GM12865 (cell line): Measurements from ENCODE around the gene POLR1E.
"Not testable (repeated sequence)": the region's sequence is repeated elsewhere in the genome, so short reads cannot be mapped to it uniquely, and the experiment has no call there.

ENCODE experiments used
- DNase-seq: peaks from one replicate; pipeline ENCODE4 v3.0.0; 2010; ENCODE audit warnings: low read depth
- H3K4me3 ChIP-seq: 2 replicates; pipeline ENCODE4 v1.5.1; 2011; ENCODE audit warnings: mild to moderate bottlenecking, low read depth, low read length, control low read depth
- TF ChIP-seq, protein P1 (sequence below): IDR thresholded peaks from 2 replicates; pipeline ENCODE4 v1.5.1; 2011; ENCODE audit warnings: low read length, control low read depth, low read depth, inconsistent platforms; ENCODE audit not compliant: insufficient read depth; ENCODE audit errors: missing control alignments

The POLR1E gene

DNA sequence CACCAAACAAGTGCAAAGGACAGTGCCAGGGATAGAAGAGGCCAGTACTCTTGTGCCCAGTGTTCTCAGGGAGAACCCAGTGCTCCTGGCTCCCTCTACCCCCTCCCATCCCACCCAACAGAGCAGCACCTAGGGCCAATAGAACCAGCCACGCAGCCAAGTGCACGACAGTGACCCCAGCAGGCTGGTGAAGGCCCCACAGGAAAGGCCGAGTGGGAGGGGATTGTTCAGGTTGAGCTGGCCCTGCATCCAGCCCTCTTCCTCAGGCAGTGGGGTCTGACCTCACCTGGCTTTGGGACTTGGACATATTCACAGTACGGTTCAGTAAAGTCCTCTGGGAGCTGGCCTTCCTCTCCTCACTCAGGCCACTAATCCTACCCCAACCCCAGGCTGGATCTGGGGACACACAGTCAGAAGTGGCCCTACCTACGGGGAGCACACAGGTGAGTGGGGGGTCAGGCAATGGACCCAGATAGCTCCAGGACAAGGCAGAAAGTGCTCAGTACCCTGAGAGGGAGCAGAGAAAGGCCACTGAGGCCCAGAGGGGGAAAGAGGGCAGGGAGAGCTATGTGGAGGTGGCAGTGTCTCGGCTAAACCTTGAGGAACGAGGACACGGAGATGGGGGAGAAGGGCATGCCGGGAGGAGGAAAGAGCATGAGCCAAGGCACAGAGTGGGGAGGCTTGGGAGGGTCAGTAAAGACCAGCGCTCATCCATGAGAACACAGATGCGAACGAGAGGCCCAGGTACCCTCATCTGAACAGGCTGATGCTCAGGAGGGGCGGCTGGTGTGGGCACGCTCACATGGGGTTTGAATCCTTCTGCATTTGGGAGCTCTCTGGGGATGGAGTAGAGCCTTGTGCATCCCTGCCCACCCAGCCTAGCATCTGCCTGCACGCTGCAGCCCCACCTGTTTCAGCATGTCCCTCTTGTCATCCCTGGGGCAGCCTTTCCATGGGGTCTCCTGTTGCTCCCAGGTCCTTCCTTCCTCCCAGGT, 25.6 kb downstream of the POLR1E start:
- no peak overlapping the region for H3K4me3 ChIP-seq
- peak; percentile 48 for DNase-seq
- TF ChIP-seq, protein P1, sequence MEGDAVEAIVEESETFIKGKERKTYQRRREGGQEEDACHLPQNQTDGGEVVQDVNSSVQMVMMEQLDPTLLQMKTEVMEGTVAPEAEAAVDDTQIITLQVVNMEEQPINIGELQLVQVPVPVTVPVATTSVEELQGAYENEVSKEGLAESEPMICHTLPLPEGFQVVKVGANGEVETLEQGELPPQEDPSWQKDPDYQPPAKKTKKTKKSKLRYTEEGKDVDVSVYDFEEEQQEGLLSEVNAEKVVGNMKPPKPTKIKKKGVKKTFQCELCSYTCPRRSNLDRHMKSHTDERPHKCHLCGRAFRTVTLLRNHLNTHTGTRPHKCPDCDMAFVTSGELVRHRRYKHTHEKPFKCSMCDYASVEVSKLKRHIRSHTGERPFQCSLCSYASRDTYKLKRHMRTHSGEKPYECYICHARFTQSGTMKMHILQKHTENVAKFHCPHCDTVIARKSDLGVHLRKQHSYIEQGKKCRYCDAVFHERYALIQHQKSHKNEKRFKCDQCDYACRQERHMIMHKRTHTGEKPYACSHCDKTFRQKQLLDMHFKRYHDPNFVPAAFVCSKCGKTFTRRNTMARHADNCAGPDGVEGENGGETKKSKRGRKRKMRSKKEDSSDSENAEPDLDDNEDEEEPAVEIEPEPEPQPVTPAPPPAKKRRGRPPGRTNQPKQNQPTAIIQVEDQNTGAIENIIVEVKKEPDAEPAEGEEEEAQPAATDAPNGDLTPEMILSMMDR = peak; percentile 40

DNA sequence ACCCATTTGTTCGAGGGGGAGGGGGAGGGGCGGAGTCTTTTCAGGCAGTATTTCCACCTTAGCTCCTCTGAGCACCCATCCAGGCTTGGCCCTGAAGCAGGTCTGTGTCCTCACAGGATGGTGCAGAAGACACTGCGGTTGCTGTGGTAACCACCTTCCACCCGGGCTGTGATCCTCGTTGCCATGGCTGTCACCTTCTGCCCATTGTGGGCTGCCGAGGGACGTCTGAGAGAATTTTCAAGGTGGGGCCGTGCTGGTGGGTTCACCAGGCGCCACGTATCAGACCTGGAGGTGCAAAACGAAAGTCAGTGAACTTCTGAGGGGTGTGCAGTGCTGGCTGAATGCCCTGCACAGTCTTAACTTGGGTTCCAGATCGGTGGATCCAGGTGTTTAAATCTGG, 26.7 kb downstream of the POLR1E start:
- no peak for DNase-seq
- TF ChIP-seq, protein P1 = no peak
- H3K4me3 ChIP-seq = no peak overlapping the region

DNA sequence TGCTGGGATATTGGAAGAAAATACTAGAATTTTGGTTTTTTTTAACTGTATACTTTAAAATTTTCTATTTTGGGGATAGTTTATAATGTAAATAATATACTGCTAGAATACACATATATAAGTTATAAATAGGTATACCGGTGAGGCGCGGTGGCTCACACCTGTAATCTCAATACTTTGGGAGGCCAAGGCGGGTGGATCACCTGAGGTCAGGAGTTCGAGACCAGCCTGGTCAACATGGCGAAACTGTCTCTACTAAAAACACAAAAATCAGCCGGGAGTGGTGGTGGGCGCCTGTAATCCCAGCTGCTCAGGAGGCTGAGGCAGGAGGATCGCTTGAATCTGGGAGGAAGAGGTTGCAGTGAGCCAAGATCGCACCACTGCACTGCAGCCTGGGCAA, 28.7 kb downstream of the POLR1E start:
- not testable (repeated sequence) for H3K4me3 ChIP-seq, DNase-seq

DNA sequence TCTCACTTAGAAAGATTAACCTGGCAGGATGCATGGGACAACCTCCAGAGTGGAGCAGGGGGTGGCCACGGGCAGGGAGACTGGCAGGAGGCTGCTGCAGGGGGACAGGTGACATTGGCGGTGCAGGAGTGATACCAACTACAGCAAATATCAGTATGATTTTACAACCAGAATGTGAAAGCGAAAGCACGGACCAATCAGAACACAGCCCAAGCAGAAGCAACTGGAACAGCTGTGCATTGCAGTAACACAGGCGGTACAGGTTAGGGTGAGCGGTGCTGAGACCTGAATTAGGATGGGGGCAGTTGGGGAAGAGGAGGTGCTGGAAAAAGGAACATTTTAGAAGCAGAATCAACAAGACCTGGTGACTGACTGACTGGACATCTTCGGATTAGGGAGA, 29.3 kb downstream of the POLR1E start:
- TF ChIP-seq, protein P1 = no peak
- peak; percentile 37 for DNase-seq
- no peak overlapping the region for H3K4me3 ChIP-seq

DNA sequence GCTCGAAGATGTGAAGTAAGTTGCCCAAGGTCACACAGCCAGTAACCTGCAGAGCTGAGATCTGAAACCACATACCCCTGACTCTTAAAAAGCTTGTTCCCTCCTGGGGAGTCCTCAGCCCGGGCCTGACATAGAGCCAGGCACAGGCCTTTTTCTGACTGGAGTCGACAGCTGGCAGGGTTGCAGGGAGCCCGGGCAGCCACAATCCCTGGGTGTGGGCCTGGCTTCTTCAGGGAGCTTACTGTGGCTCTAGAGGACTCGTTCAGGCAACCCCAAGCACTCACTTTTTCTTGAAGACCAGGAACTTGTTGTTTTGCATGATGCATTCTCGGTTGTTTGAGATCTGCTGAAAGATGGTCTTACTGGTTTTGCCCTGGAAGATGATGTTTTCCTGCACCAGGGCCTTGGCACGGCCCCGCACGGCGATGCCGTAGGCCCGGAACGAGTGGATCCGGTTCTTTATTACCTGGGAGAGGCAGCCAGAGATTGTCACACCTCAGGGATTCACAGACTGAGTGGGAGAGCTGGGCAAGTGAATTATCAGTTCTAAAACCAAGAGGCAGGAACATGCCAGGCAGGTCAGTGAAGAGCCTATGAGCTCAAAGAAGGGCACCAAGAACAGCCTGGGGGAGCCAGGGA, 30.0 kb downstream of the POLR1E start:
- TF ChIP-seq, protein P1 = no peak
- H3K4me3 ChIP-seq = no peak overlapping the region
- no peak for DNase-seq

DNA sequence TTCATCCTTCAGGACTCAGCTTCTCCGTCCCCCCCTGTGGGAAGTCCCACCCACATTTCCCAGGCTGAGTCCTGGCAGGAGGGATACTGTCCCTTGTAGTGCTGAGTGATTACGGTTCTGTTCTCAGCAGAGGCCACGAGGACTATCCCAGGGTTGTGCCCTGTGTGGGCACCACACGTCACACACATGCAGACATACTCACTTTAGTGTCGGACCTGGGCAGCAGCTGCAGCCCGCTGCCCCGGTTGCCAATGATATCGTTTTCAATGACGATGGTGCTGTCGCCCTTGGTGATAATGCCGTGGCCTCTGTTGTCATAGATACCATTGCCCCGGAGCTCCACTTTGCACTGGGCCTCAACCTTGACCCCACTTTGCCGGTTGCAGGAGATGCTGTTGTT, 32.2 kb downstream of the POLR1E start:
- DNase-seq = no peak
- no peak overlapping the region for H3K4me3 ChIP-seq
- TF ChIP-seq, protein P1 = no peak

DNA sequence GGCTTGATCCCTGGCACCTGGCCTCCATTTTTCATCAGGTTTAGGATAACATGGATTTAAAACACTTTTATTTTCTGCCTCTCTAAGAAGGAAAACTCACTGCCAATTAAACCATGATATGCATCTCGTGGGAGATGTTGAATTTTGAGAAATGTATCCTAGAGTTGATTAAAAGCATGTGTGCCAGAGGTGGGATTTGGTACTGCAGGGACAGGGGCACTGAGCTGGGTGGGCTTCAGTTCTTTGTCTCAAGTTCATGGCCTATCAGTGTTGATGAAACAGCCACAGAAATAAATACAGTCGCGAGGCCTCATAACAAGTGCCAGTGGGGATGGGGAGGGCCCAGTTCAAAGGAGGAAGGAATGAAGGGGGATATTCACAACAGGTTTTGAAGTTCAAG, 34.9 kb downstream of the POLR1E start:
- TF ChIP-seq, protein P1 = no peak
- H3K4me3 ChIP-seq = no peak overlapping the region
- DNase-seq = no peak
